GM12801 (cell line): ENCODE measurements around the gene RPUSD1.

ENCODE experiments used
- TF ChIP-seq, protein P1 (sequence below): IDR thresholded peaks from one replicate; pipeline ENCODE4 v1.5.1; 2011; ENCODE audit warnings: control low read depth; ENCODE audit not compliant: insufficient read length; ENCODE audit errors: extremely low read depth

RPUSD1 gene

DNA sequence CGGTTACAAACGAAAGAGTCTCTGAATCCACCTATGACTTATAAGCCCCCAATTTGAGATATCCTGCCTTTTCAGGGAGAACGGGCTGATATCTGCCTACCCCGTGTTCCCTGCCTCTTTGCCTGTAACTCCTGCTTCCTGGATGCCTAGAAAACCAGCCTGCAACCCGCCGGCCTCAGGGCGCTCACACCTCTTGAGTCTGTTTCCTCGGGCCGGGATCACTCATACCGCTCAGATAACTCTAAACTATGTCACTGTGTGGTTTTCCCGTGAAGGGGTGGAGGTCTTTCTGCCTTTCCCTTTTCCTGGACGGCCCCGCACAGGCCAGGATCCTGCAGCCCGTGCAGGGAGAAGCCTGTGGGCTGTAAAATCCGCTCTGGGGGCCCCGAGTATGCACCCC lies 10.4 kb downstream of the RPUSD1 start:
- TF ChIP-seq, protein P1, sequence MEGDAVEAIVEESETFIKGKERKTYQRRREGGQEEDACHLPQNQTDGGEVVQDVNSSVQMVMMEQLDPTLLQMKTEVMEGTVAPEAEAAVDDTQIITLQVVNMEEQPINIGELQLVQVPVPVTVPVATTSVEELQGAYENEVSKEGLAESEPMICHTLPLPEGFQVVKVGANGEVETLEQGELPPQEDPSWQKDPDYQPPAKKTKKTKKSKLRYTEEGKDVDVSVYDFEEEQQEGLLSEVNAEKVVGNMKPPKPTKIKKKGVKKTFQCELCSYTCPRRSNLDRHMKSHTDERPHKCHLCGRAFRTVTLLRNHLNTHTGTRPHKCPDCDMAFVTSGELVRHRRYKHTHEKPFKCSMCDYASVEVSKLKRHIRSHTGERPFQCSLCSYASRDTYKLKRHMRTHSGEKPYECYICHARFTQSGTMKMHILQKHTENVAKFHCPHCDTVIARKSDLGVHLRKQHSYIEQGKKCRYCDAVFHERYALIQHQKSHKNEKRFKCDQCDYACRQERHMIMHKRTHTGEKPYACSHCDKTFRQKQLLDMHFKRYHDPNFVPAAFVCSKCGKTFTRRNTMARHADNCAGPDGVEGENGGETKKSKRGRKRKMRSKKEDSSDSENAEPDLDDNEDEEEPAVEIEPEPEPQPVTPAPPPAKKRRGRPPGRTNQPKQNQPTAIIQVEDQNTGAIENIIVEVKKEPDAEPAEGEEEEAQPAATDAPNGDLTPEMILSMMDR, result no peak

- TF ChIP-seq, protein P1, result no peak
Measured at GRCh38 chr16:776824-777223, 11.4 kb downstream of the RPUSD1 start.

- TF ChIP-seq, protein P1, result no peak
Measured at GRCh38 chr16:775236-775796, 12.9 kb downstream of the RPUSD1 start.

DNA sequence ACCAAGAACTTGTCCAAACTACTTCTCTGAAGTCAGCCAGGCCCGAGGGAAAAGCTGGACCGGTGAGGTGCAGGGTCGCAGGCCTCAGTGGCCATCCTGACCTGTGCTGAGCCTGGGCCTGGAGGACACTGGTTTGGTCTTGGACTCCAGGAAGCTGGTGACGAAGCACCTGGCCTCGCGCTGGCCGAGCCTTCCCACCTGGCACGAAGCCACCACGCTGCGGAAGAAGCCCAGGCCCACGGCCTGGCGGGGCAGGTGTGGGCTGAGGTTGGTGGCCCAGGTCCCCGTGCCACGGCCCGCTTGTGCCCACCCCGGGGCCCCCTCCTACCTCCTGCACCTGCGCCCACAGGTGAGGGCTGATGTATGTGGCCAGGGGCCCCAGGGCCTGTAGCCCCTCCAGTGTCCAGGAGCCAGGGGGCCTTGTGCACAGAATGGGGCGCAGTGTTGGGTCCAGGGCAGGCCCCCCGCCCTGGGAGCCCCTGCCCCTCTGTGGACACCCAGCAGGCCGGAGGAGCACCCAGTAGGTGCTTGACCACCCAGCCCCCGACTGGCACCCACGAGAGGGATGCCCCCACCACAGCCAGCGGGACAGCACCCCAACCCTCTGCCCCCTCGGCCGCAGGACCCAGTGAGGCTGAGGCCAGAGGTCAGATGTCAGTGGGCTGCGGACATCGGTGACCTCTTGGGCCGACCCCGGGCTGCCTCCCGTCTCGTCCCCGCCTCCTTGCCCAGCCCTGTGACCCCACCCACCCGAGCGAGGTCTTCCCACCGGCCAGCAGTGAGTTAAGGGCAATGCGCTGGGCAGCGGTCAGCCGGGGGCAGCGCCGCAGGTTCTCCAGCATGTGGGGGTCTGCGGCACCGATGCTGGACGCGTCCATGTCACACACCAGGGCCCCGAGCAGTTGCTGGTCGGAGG lies 13.8 kb downstream of the RPUSD1 start:
- TF ChIP-seq, protein P1, result no peak

GRCh38 chr16:772959-773358 lies 15.2 kb downstream of the RPUSD1 start:
- TF ChIP-seq, protein P1, result no peak

DNA sequence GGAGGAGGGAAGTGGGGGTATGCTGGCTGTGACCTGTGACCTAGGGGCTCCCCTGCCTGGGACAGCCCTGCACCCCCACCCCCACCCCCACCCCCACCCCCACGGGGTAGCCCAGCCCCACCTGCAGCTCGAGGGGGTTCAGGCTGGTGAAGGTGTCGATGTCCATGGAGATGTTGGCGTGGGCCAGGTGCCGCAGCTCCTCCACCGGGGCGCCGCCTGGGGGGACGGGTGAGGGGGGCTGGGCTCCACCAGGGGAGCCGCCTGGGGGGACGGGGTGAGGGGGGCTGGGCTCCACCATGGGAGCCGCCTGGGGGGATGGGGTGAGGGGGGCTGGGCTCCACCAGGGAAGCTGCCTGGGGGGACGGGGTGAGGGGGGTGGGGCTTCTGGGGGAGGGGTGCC lies 17.8 kb downstream of the RPUSD1 start:
- TF ChIP-seq, protein P1, result no peak

GRCh38 chr16:769934-770333 lies 18.2 kb downstream of the RPUSD1 start:
- TF ChIP-seq, protein P1, result no peak
